Hematopoietic multipotent progenitor cell (in vitro differentiated cells): ENCODE data around the gene PEX16. TPM values are rescaled to one million over a fixed set of nuclear protein-coding genes. Genes with fewer than 3 reads are reported as not detected.
"Not testable (repeated sequence)": the region's sequence is repeated elsewhere in the genome, so short reads cannot be mapped to it uniquely, and the experiment has no call there.

Experiments
- DNase-seq, 3 donors: peaks; one replicate each; pipeline ENCODE4 v3.0.0-alpha.2; 2011 to 2015; ENCODE audit warnings: low read depth in 2 of 3, low spot score in 2 of 3
- total RNA-seq: library from RNA; depleted of rRNA; stranded (reverse); fragments of >200 nt; gene quantifications from one replicate; pipeline ENCODE4 v1.2.3, GENCODE V29; 2012

The PEX16 gene
- total RNA-seq, 1 donor: 51.2 TPM

DNA sequence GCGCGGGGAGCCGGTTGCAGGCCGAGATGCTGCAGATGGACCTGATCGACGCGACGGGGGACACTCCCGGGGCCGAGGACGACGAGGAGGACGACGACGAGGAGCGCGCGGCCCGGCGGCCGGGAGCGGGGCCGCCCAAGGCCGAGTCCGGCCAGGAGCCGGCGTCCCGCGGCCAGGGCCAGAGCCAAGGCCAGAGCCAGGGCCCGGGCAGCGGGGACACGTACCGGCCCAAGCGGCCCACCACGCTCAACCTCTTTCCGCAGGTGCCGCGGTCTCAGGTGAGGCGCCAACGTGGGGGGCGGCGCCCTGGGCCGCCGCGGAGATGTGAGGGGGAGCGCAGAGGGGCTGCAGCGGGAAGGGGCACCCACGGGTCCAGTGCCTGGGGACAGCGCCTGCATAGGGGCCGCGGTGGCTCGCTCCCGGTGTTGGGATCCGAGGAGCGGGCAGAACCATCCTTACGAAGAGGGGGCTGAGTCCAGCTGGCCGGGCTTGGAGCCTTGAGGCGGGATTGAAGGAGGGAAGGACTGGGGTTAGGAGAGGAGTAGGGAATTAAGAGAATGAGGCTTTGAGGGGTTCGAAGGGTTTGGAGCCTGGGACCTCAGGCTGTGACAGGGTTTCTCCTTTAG, 17.4 kb downstream of the PEX16 start:
- DNase-seq: not testable (repeated sequence)

DNA sequence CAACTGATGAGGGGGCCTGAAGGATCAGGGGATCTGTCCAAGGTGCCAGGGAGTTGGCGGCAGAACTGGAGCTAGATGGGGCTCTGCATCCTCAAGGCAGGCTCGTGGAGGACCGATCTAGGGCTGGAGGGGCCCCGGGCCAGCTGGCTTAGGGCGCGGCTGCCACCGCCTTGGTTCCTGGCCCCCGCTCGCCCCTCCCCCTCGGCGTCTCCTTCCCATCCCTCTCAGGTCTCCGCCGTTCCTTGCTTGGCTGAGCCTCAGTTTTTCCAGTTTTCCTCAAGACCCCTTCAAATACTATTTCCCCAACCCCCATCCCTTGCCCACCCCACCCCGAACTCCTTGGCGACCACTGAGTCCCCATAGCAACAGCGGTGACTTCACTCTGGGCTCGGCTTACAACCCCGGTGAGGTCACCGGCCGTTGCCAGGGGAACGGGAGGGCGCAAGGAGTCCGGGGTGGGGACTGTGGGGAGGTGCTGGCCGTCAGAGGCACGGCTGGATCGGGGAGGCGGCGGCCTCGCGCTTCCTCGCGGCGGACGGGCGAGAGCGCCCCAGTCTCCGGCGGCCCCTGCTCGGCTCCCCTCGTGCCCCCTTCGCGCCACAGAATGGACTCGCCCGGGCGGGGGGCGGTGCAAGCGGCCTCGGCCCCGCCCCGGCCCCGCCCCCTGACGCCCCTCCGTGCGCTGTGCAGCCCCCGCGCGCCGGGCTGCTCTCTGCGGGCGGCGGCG, 18.1 kb downstream of the PEX16 start:
- DNase-seq: peak in 2 of 3 donors; percentile 81

DNA sequence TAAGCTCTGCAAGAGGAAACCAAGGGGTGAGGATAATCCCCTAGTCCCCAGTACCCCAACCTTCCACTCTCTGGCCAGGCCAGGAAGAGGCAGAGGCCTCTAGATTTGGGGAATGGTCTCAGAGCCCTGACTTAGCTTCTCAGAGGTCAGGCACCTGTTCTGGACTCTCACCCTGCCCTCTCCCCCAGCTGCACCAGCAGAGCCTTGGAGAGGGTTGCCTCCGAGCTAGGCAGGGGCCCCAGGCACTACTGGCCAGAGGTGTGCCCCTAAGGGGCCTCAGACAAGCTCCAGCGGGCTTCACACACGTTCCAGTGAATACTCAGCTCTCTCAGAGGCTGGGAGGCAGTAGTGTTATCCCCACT, 18.6 kb downstream of the PEX16 start:
- no peak for DNase-seq

DNA sequence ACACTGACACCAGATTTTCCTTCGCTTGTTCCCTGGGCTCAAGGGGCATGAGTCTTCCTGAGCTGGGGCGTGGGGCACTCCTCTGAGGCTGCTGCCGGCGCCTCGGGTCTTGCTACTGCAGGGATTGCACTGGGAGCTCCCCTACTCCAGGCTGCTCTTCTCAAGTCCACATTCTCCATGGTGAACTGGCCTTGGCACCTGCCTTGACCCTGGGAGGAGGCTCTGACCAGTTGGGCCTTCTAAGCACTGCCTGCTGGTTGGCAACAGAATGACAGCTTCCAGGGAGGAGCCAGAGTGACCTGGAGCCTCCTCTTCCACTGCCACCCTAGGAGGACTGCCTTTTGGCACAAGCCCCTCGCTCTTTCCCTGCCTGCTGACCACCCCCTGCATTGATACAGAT, 20.1 kb downstream of the PEX16 start:
- DNase-seq: no peak

DNA sequence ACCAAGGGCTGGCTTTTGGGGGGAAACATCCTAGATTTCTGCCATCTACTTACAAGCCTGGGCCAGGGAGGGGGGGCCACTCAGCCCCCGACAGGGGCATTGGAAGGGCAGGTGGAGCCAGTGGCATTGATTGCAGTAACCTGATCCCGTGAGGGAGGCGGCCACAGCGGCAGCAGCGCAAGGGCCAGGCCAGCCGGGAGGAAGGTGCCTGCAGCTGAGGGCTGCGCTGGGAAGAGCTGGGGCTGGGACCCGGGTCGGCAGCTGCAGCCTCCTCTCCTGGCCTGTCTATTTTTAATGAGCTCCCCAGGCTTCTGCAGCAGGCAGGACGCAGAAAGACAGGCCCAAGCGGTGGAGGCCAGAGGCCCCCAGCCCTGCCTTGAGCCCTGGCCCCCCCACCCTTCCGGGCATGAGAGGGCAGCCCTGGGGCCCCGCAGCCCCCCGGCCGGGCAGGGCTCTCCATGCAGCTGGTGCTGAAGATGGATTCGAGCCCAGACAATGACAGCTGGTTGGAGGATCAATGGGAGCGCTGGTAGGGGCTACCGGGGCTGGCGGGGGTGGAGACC, 21.2 kb downstream of the PEX16 start:
- no peak for DNase-seq

DNA sequence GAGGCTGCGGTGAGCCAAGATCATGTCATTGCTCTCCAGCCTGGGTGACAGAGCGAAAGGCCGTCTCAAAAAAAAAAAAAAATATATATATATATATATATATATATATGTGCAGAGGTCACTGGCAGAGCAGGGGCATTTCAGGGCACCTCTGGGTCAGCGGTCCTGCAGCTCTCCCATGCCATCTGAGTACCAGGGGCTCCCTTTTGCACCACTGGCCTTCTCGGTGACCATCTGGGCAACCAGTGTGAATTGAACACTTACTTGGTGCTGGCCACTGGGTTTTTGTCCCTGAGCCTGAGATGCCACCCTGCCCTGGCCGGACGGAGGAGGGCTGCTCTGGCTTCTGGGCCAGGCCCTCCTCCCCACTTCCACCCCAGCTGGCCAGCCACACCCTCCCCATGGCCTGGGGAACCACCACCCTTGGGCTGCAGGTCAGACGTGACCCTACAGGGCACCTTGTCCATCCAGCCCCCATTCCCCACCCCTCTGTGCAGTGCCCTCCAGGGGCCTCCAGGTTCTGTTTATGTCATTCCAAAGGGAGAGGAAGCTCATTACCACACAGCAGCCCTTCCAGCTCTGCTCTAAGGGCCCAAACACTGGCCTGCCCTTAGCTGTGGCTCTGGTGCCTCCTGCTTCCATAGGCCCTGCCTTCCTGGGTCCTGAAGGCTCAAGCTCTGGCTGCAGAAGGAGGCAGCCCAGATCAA, 22.0 kb downstream of the PEX16 start:
- no peak for DNase-seq

DNA sequence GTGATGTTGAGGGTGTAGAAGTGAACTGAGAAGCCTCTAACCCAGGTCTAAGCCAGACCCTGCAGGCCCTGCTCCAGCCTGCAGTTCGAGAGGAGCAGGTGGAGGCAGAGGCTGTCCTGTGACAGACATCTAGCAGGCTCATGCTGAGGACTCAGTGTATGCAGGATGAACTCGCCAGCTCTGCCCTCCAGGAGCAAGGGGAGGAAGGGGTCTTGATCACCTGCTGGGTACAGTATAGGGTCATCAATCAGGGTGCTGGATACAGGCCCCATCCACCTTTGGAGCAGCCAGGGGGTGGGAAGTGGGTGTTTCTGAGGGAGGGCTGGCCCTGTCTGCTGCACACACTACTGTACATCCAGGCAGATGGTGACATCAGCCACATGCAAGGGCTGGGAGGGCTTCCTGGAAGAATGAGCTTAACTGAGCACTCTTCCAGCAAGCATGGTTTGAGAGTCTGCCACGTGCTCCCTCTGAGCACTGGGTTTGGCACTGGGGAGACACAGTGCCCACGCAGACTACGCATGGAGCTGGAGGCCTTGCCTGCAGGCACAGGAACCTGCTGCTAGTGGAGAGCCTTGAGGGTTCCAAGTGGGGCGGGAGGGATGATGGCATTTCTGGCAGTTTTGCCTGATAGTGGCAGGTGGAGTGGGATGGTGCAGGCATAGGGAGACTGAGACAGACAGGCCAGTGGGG, 23.0 kb downstream of the PEX16 start:
- no peak for DNase-seq

DNA sequence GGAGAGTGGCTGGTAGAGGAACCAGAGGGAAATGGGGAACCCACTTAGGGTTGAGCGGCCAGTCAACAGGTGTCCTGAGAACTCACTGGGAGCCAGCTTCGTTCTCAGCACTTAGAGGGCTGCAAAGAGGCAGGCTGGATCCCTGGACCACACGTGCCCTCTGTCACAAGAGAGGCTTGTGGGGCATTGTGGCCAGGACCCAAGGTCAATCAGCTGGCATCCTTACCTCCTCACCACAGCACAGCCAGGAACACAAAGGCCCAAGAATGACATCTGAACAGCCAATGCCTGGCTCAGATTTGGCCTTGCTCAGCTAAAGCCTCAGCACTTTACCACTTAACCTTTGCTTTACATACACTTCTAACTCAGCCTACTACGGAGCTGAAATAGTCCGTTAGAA, 24.8 kb downstream of the PEX16 start:
- no peak for DNase-seq

DNA sequence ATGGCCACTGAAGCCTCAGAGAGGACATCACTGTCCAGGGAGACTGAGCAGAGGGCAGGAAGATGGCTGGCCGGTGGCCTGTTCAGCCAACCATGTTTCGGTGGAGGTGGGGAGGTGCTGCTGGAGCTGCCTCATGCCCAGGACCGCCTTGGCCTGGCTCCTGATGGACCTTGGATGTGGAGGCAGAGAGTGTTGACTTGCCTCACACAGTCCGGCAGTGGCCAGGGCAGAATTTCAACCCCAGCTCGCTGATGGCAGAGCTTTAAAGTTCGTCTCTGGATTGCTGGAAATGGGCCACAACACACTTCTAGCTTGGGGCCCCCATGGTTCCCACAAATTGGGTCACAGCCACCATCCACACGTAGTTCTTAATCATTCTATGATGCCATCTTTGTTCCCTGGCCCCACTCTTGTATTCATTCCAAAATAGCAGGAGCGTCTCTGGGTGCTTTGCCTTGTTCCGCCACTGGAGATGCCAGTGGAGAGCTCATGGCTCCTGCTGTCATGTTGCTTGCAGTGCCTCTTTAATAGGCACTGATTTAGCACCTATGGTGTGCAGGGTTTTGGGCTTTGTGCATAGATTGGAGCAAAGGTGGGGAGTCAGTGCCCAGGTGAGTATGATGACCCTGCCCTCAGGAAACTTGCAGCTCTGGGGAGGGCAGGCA, 26.7 kb downstream of the PEX16 start:
- DNase-seq: no peak

DNA sequence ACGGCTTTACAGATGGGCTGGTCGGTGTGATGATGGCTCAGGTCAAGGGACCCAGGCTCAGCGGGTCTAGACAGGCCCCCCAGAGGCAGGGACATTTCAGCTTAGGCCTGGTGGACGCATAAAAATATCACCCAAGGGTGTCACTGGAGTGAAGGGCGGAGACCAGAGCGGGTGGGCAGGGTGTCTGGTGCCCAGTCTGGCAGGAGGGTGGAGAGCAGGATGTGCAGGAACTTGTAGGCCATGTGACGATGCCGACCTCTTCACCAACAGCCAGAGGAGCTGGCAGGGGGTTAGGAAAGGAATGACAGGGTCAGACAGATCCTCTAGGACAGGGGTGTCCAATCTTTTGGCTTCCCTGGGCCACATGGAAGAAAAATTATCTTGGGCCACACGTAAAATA, 27.7 kb downstream of the PEX16 start:
- no peak for DNase-seq

DNA sequence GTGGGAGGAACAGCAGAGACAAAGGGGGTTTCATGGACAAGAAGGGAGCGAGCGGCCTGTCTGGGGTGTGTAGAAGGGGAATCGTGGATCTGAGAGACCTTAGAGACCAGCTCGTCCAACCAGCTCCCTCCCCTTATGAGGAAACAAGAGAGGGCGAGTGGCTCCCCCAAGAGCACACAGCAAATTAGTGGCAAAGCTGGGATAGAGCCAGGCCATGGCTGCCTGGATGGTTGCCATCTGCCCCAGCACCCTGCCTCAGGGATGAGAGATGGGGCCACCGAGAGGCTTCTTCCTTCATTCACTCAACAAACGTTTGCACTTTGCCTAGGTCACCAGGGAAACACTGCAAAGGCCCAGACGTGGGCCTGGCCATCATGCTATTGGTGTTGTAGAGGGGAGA, 28.1 kb downstream of the PEX16 start:
- DNase-seq: no peak

DNA sequence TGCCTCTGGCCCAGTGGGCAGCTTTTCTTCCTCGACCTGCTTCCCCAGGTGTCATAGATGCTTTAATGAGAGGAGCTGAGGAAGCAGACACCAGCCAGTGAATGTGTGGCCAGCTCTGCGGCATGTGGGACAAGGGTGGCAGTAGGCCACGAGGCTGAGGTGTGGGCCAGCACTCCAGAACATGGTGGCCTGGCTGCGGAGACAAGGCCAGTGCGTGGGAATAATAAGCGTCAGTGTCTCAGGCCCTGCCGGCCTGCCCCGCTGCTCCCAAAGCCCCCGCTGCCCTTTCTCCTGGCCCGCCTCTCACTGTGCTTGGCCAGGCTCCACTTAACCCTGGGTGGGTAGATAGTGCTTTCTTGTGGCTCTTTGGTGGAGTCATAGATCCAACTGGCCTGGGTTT, 30.1 kb downstream of the PEX16 start:
- no peak for DNase-seq

DNA sequence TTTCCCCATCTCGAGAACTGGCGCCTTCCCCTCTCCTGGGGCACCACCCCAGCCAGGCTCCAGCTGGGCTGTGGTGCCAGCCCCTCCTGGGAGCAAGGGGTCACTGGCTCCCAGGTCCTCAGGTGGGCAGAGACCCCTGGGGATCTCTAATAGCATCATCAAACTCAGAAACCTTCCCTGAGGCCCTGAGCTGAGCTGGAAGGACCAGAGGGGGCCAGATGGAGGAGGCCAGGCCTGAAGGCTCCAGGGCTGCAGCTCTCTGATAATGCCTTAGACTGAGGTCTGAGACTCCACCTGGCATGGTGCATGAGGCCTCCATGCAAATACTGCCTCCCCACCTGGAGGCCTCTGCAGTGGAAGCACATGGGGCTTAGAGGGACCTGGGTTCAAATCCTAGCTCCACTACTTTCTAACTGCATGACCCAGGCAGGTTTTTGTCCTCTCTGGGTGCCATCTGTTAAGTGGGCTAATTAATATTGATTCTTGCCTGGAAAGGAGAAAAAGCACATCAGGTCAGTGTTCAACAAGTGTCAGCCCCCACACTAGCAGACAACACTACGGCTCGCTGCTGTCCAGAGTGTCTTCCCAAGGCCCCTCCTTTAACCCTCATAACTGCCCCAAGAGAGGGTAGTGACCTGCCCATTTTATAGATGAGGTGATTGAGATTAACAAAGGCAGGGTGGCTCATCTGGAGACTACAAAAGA, 30.7 kb downstream of the PEX16 start:
- DNase-seq: no peak

DNA sequence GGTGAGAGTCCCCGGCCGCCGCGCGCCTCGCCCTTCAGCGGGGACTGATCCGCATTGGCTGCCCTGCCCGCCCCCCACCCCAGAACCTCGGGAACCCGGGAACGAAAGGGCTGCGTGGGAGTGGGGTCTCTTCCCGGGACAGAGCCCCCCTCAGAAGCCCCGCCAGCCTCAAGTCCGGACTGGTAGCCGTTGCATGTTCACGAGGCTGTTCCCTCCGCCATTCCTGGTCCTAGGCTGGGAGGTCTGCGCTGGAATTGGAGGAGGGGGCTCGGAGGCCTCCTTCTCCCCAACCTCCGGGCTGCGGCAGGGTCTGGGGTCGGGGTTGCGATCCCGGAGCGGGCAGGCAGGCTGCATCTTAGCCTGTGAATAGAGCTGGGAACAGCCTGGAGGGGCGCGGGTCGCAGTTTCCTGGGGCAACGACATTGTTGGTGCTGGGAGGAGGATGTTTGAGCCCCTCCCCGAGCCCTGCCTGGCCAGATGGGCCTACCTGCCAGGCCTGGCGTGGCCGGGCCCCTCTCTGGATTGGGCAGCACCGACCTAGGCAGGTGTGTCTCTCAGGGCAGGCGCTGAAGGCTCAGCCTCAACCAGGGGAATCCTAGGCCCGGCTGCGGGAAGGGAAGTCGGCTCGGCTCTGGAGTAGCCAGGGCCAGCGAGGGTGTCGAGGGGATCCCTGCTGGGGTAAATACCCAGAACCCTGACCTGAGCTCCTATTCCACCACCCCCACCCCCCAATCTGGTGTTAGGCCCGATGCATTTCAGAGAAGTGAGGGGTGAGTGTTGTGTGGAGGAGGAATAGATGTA, 31.6 kb downstream of the PEX16 start:
- DNase-seq: no peak

DNA sequence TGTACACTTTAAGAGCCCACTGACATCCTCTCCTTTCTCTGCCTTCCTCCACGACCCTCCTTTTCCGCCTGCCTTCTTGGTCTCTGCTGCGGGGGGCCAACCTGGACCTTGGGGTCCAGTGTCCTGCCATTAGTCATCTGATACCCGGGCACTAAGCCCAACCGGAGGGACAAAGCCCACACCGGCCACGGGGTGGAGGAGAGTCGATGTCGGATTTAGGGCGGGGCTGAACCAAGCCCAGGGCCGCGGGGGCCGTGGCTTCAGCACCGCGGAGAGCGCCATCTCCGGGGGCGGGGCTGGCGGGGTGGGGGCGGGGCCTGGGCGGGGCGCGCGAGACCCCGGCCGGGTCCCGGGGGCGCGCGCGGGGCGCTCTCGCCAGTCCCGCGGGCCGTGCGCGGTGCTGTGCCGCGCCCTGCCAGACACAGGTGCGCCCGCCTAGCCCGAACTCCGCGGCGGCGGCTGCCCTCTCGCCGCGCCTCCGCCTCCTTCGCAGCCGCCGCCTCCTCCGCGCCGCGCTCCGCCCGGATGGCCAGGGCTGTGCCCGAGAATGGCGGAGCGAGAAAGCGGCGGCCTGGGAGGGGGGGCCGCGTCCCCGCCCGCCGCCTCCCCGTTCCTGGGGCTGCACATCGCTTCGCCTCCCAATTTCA, 32.3 kb downstream of the PEX16 start, which contains the start of gene MAPK8IP1:
TSS of gene MAPK8IP1 (plus strand) at position 378 of the 647 bp plus-strand sequence. CDS start at position 548, 170 bp downstream.
- DNase-seq: peak; percentile 37 to 49 (median 39)

DNA sequence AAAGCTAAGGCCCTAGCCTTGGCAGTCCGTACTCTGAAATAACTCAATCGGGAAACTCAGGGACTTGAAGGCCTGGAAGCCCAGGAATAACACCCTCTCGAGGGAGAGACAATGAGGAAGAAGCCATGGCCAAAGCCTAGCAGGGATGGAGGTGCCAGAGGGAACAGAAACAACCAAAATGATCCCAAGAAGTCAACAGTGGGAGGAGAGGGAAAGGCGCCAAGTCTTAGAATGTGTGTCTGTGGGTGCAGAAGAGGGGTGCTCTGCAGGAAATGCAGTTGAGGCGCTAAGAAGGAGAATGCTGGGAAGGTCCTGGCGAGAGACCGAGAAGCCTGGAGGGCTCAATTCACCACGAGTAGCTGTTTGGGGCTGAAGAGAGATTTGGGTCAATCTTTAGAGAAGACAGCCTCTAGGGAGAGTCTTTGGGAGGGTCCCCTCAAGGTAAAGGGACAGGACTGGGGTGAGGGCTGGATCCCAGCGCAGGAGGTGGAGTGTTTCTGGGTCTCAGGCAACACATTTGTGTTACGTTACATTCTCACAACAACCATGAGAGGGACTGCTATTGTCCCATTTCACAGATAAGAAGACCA, 33.0 kb downstream of the PEX16 start:
- DNase-seq: peak in 1 of 3 donors; percentile 17

DNA sequence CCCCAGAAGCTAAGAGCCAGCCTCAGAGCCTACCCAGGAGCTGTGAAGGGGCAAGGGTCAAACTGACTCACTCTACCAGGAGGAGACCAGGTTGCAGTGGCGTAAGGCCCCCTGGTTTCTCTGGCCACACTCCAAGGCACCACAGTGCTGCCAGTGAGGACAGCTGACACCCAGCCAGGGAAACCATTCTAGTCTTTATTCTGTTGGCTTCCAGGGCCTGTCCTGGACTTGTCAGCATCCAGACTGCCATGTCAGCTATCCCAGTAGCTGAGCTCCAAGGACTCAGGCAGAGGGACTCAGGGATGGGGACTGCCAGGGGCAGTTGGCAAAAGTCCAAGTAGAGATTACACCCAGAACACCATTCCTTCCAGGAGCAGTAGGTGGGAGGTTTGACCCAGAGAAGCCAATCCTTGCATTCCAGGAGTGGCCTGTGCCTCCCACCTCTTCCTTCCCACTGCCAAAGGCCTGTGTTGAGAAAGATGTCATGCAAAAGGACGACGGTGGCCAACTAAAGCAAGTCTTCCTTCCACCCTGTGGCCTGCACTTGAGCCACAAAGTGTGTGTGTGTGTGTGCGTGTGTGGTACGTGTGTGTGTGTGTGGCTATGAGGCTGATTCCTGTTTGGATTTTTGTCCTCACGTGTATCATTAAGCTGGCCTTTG, 35.8 kb downstream of the PEX16 start:
- no peak for DNase-seq
